HepG2 (cell line): ENCODE results near the gene STX5. TPM values are rescaled to one million over a fixed set of nuclear protein-coding genes. Genes with fewer than 3 reads are reported as not detected.
"Not testable (repeated sequence)": the region's sequence is repeated elsewhere in the genome, so short reads cannot be mapped to it uniquely, and the experiment has no call there.

ENCODE experiments used
- ATAC-seq: fragments of 200-7000 bp; cut with Tn5 transposase; 3 replicates; pipeline ENCODE4 v1.9.1; 2020; ENCODE audit warnings: mild to moderate bottlenecking, moderate library complexity
- BruUV-seq: library from RNA; stranded (reverse); fragments of 400-500 nt; replicated peaks from 2 replicates; lab custom pipeline; 2021; lab: Mats Ljungman, UMichigan
- CTCF ChIA-PET: fragments of 300-600 bp; formaldehyde crosslinking; extraction: SDS; loops from one replicate; lab custom pipeline; 2021; ENCODE audit warnings: low total read pairs, inconsistent platforms, low intra/inter-chr PET ratio; lab: Yijun Ruan, JAX
- POLR2A ChIA-PET: fragments of 350-600 bp; sonication (Branson Sonifier 250); formaldehyde crosslinking; loops from one replicate; lab custom pipeline; 2020; ENCODE audit warnings: antibody characterized with exemption, inconsistent platforms; lab: Yijun Ruan, JAX
- DNase-seq: peaks from one replicate; pipeline ENCODE4 v3.0.0-alpha.2; 2015; ENCODE audit warnings: low spot score
- FAIRE-seq: peaks from 3 replicates; lab custom pipeline; 2011; peaks lifted over from hg19 to GRCh38; lab: Jason Lieb, UNC
- H2AFZ ChIP-seq: one replicate; pipeline ENCODE4 v1.6.1; 2011; ENCODE audit warnings: low read length, inconsistent platforms
- H3K27ac ChIP-seq: fragments of 300-600 bp; 3 replicates; pipeline ENCODE4 v1.8.0; 2011; ENCODE audit warnings: mixed run types, mild to moderate bottlenecking, mixed read lengths, low read length, inconsistent platforms; ENCODE audit not compliant: insufficient read depth; ENCODE audit errors: extremely low read length
- H3K27me3 ChIP-seq, 2 experiments: fragments of 200-600 bp in 1 of 2; 2 replicates in 1 of 2; 3 replicates in 1 of 2; pipeline versions ENCODE4 v1.6.0 to v1.8.0; 2011; ENCODE audit warnings: low read length in 2 of 2, mild to moderate bottlenecking in 2 of 2, moderate library complexity in 2 of 2, inconsistent platforms in 1 of 2; ENCODE audit not compliant: insufficient read depth in 2 of 2, control insufficient read depth in 1 of 2
- H3K36me3 ChIP-seq, 2 experiments: fragments of 200-600 bp in 1 of 2; replicated peaks in 1 of 2; 2 replicates in 1 of 2; 3 replicates in 1 of 2; pipeline versions ENCODE4 v1.5.1 to v1.8.0; 2011; ENCODE audit warnings: low read length in 2 of 2, inconsistent platforms in 1 of 2; ENCODE audit not compliant: insufficient read depth in 2 of 2, control insufficient read depth in 1 of 2
- H3K4me1 ChIP-seq: 2 replicates; pipeline ENCODE4 v1.5.1; 2012; ENCODE audit warnings: low read length, inconsistent platforms; ENCODE audit not compliant: insufficient read depth
- H3K4me2 ChIP-seq: 2 replicates; pipeline ENCODE4 v1.6.0; 2011; ENCODE audit warnings: low read depth, low read length, inconsistent platforms
- H3K4me3 ChIP-seq, 3 experiments: fragments of 200-600 bp in 1 of 3; sonication (generic), shearing (Covaris generic) in 1 of 3; replicated peaks in 1 of 3; 2 replicates each; pipeline ENCODE4 v1.5.1; 2011 to 2016; ENCODE audit warnings: low read length in 3 of 3, inconsistent platforms in 2 of 3, low read depth in 2 of 3, mild to moderate bottlenecking in 2 of 3, control low read depth in 1 of 3, mixed read lengths in 1 of 3; ENCODE audit not compliant: insufficient read depth in 1 of 3
- H3K79me2 ChIP-seq: one replicate; pipeline ENCODE4 v1.6.1; 2011; ENCODE audit warnings: low read length, inconsistent platforms; ENCODE audit not compliant: insufficient read depth
- H3K9ac ChIP-seq: 2 replicates; pipeline ENCODE4 v1.6.0; 2011; ENCODE audit warnings: mild to moderate bottlenecking, low read depth, low read length, inconsistent platforms; ENCODE audit not compliant: insufficient read depth
- H3K9me3 ChIP-seq: 2 replicates; pipeline ENCODE4 v1.5.1; 2012; ENCODE audit warnings: mild to moderate bottlenecking, low read length
- H4K20me1 ChIP-seq: 2 replicates; pipeline ENCODE4 v1.6.0; 2011; ENCODE audit warnings: inconsistent platforms, mild to moderate bottlenecking, low read length, moderate library complexity; ENCODE audit not compliant: insufficient read depth
- HCFC1 ChIP-seq: fragments of 150-350 bp; IDR thresholded peaks from 2 replicates; pipeline ENCODE4 v1.6.1; 2014; ENCODE audit warnings: low read depth, low read length
- IKZF5 ChIP-seq: IDR thresholded peaks from 2 replicates; pipeline ENCODE4 v1.6.1; 2018; ENCODE audit warnings: missing genetic modification reagents, mild to moderate bottlenecking, missing compliant biosample characterization
- MAFG ChIP-seq: sonication (generic); formaldehyde crosslinking; IDR thresholded peaks from 2 replicates; pipeline ENCODE4 v1.5.1; 2020; ENCODE audit warnings: mild to moderate bottlenecking, missing genetic modification reagents
- SNAI1 ChIP-seq: sonication (generic); formaldehyde crosslinking; IDR thresholded peaks from 2 replicates; pipeline ENCODE4 v1.5.0; 2020; ENCODE audit warnings: mild to moderate bottlenecking, missing genetic modification reagents, borderline replicate concordance
- TFDP2 ChIP-seq: sonication (generic); formaldehyde crosslinking; IDR thresholded peaks from 2 replicates; pipeline ENCODE4 v1.4.0; 2020; ENCODE audit warnings: missing genetic modification reagents
- THAP9 ChIP-seq: sonication (generic); formaldehyde crosslinking; IDR thresholded peaks from 2 replicates; pipeline ENCODE4; 2020; ENCODE audit warnings: missing genetic modification reagents, mild to moderate bottlenecking, borderline replicate concordance
- ZBTB38 ChIP-seq: sonication (generic); formaldehyde crosslinking; IDR thresholded peaks from 2 replicates; pipeline ENCODE4 v1.5.1; 2020; ENCODE audit warnings: mild to moderate bottlenecking, missing genetic modification reagents
- ZNF720 ChIP-seq: sonication (generic); formaldehyde crosslinking; IDR thresholded peaks from 2 replicates; pipeline ENCODE4 v1.4.0; 2020; ENCODE audit warnings: missing genetic modification reagents
- WGBS: methylation state at CpG from one replicate; pipeline ENCODE4 v1.1.6; 2017; ENCODE audit warnings: low lambda C conversion rate; 5-methylcytosine and 5-hydroxymethylcytosine counted together
- in situ Hi-C: cut with HindIII; loops from 2 replicates; pipeline ENCODE4 v1.10.0; 2017; ENCODE audit warnings: low pct_unique_long_range_greater_than_20kb; ENCODE audit not compliant: extremely low pct_ligation_motif_present
- intact Hi-C: fragments of 100-400 bp; cut with micrococcal nuclease; formaldehyde crosslinking; loops from one replicate; pipeline ENCODE4 v1.10.0; 2022; ENCODE audit not compliant: unreplicated experiment
- polyA plus RNA-seq, 8 experiments: library from polyadenylated mRNA; depleted of rRNA in 3 of 8; stranded (reverse) in 7 of 8; unstranded in 1 of 8; fragments of >200 nt; fragmentation: Illumina TruSeq in 4 of 8; extraction: Trizol in 4 of 8; gene quantifications; 2 replicates each; pipeline versions ENCODE4 v1.2.1 to v1.2.3, GENCODE V29; 2011 to 2016; ENCODE audit warnings: low read depth in 4 of 8, missing spikeins in 1 of 8, mixed read lengths in 1 of 8; ENCODE audit not compliant: insufficient read depth in 1 of 8
- total RNA-seq, 5 experiments: library from RNA; depleted of rRNA; stranded (reverse); fragments of >200 nt; fragmentation: Illumina TruSeq; extraction: Trizol; gene quantifications; 2 replicates each; pipeline ENCODE4 v1.2.3, GENCODE V29; 2016; ENCODE audit warnings: low read depth in 1 of 5

The STX5 gene
- total and polyA plus RNA-seq, 2 of the 13 experiments (the other 11 are each of a cell fraction or from before 2014, with no cell fraction given) = 26.9 to 30.0 TPM

GRCh38 chr11:62863687-62864335, 32.0 kb upstream of the STX5 start (continued):
- TF ChIP-seq IKZF5 (CRISPR knock-in tag) (no peak), ZNF720 (CRISPR knock-in tag) (no peak), HCFC1 (no peak), SNAI1 (CRISPR knock-in tag) (no peak)

- Histone ChIP-seq H3K4me2 (peak overlapping the region; percentile 47; the same call in 1 of the 2 replicates), H3K4me1 (peaks cover 67% of the 10 kb centered on the region), H3K9ac (0 out of 2 replicates have a peak overlapping the region, but pooled peaks have one; percentile 44), H3K27ac (peak overlapping the region; percentile 59), H3K36me3 (peaks cover 4 to 10% of the 10 kb centered on the region in 2 experiments; a peak in 3 of 5 replicates), H3K79me2 (peaks cover 64% of the 10 kb centered on the region)
- H3K9me3 ChIP-seq, H4K20me1 ChIP-seq, DNase-seq, in situ Hi-C loops, H2AFZ ChIP-seq, H3K27me3 ChIP-seq, H3K4me3 ChIP-seq, FAIRE-seq, ATAC-seq, BruUV-seq: not testable (repeated sequence)
- POLR2A ChIA-PET = interaction anchor here (0.9 to 2.4 kb wide), 11 partner anchors 10 to 197 kb away, joined by 3 to 39 read pairs (median 5); partner anchors contain the start of genes C11orf98, CSKMT, LBHD1 and SLC3A2
- CTCF ChIA-PET = interaction anchor here (3.0 kb wide), 1 partner anchor 75 kb away, joined by 25 read pairs; the partner anchor contains the start of gene TMEM179B
- 94% methylated on average over 16 of the region's 16 CpGs for WGBS
- intact Hi-C loops = loop anchor here (1.0 to 5.0 kb wide), 2 partner anchors 75 to 129 kb away; no protein-coding TSS in a partner anchor
- TF ChIP-seq THAP9 (CRISPR knock-in tag) (0 out of 2 replicates have a peak, but pooled peaks have one; percentile 30), TFDP2 (CRISPR knock-in tag) (peak; percentile 5; the same call in 1 of the 2 replicates), ZBTB38 (CRISPR knock-in tag) (peak; percentile 68; the same call in 1 of the 2 replicates), MAFG (CRISPR knock-in tag) (0 out of 2 replicates have a peak, but pooled peaks have one; percentile 39)
Measured at GRCh38 chr11:62861564-62862192, 29.8 kb upstream of the STX5 start.
